ENCODE data around the gene VGLL2.

Gene VGLL2

DNA sequence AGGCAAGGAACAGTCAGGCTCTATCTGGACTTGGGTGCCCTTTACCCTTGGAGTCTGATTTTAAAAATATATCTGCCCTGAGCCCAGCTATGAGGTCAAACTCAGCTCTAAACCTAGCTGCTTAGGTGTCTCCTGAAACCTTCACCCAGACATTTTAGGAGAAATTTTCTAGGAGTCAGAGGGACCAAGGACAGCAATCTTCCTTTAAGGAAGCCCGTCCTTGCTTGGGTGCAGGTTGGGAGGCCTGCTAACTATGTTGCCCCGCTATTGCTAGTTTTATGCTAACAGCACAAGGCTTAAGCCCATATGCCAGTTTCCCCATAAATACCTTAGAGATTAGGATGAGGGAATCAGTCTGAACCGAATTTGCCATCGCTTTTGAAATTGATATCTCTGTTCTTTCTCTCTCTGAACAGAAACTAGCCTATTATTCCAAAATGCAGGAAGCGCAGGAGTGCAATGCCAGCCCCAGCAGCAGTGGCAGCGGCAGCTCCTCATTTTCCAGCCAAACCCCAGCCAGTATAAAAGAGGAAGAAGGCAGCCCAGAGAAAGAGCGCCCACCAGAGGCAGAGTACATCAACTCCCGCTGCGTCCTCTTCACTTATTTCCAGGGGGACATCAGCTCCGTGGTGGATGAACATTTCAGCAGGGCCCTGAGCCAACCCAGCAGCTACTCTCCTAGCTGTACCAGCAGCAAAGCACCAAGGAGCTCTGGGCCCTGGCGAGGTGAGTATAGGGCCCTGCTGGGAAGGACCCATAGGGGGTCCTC is 2.6 kb downstream of the VGLL2 start:
- in situ Hi-C loops (cut with HindIII; ENCODE audit: low sequenced_read_pairs), result no loop called here

DNA sequence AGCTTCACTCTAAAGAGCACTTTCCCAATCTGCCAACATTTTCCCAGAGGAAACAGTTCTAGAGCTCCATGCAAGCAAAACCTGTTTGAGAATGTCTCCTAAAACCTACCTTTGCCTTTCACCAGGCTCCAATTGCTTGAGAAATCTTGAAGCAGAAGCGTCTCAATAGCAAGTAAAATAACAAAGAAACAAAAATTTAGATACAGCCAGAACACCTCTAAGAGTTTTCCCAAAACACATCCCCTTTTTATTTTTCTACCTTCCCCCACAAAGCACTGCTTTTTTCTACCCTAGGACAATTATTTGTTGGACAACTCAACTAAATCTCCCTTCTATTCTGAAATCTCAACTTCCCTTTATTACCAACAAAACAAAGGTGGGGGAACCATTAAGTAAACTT is 3.6 kb downstream of the VGLL2 start:
- in situ Hi-C loops (cut with HindIII; ENCODE audit: low sequenced_read_pairs), result no loop called here

DNA sequence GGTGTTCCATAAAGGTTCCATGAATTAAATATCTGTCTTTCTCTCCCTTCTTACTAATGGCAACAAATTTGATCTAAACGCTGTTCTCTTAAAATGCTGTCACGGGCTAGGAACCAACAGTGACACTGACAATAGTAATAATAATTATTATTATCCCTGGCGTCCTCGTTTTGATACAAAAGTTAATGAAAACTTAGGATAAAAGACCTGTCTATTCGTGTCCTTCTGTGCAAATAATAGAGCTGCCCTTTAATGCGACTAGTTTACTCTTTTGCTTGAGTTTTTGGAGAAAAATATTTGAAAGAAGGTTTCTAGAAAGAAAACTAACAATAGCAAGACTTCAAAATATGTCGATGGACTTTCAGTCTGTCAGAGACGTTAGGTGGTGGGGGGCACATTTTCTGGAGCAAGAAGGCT is 4.3 kb downstream of the VGLL2 start:
- in situ Hi-C loops (cut with HindIII; ENCODE audit: low sequenced_read_pairs), result no loop called here

DNA sequence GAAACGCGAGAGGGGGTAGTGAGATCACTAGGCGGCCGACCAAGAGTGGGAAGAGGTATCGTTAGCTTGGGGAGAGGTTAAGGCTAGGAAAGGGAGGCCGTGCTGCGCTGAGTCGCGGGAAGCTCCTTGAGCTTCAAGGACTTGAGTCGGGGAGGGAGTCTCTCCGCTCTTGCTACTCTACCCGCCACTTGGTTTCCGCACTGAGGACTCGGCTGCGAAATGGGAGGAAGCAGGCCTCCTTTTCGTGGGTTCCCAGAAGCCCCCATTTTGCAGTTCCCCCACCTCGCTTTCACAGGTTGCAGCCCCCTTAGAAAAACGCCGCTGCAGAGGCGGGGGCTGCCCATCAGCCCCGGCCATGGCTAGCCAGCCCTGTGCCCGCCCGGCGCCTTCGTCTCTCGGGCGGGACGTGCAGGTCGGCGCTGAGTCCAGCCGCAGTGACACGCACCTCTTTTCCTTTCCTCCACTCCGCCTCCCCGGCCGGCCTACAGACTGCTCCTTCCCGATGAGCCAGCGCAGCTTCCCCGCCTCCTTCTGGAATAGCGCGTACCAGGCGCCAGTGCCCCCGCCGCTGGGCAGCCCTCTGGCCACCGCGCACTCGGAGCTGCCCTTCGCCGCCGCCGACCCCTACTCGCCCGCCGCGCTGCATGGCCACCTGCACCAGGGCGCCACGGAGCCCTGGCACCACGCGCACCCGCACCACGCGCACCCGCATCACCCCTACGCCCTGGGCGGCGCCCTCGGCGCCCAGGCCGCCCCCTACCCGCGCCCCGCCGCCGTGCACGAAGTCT is 4.9 kb downstream of the VGLL2 start:
- in situ Hi-C loops (cut with HindIII; ENCODE audit: low sequenced_read_pairs), result no loop called here

DNA sequence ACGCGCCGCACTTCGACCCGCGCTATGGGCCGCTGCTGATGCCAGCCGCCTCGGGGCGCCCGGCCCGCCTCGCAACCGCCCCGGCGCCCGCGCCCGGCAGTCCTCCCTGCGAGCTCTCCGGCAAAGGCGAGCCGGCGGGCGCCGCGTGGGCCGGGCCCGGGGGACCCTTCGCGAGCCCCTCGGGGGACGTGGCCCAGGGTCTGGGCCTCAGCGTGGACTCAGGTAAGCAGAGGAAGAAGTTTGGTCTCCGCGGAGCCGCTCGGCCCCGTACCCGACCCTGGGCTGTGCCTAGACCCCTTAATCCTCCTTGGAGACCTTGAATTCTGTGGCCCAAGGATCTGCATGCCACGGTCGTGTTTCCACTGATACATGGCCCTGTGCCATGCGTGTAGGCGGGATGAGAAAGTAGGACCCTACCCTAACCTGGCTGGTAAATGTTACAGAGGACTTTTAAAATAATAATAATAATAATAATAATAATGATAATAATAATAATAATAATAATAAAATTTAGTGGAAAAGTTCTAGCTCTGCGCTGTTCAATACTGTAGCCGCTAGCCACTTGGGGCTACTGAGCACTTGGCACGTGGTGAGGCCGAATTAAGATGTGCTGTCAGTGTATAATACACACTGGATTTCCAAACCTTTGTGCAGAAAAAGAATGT is 5.6 kb downstream of the VGLL2 start:
- in situ Hi-C loops (cut with HindIII; ENCODE audit: low sequenced_read_pairs), result no loop called here

DNA sequence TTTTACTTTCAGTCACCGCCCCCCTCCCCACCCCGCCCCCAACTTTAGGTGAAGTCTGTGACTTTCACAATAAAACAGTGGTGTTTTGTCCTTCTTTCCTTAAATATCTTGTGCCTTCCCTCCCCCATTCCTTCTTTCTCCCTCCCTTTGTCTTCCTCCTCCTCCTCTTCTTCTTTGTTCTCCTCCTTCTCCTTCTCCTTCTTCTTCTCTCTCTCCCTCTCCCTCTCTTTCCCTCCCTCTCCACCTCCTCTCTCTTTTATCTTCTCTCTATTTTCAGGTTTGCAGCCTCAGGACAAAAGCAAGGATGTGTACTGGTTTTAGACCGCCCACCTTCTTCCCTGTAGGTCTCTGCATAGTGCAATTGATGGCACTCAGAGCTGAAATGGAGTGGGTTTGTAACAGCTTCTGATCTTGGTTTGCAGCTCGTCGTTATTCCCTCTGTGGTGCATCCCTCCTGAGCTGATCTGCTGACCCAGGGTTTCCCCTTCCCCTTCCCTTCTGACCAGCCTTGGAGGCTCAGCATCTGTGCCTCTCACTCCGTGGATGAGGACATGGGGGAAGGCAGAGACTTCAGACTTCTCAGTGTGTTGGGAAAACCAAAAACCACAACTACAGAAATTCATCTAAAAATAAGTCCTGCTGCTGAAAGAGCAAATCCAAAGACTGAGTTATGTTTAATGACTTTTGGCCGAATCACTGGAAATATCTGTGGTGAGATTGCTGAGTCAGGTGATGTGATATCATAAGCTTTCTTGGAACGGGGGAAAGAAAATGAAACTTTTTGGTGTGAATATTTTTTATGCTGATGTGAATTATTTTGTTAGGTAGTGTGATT is 6.9 kb downstream of the VGLL2 start:
- in situ Hi-C loops (cut with HindIII; ENCODE audit: low sequenced_read_pairs), result no loop called here

DNA sequence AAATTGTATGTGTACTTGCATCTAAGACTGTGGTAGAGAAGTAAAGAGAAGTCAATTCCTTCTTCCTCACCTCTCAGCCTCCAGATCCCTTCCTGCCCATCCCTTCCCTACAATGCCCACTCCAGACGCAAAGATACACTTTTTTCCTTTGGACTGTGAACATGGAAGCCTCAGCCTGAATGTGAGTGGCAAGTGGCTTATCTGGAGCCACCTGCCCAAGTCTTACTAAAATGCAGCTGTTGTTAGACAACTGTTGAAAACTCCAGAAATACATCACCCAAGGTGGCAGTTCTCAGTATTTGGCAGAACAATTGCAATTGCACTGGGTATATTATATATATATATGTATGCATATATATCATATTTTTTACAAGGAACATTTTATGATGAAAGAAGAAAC is 7.5 kb downstream of the VGLL2 start:
- in situ Hi-C loops (cut with HindIII; ENCODE audit: low sequenced_read_pairs), result no loop called here

DNA sequence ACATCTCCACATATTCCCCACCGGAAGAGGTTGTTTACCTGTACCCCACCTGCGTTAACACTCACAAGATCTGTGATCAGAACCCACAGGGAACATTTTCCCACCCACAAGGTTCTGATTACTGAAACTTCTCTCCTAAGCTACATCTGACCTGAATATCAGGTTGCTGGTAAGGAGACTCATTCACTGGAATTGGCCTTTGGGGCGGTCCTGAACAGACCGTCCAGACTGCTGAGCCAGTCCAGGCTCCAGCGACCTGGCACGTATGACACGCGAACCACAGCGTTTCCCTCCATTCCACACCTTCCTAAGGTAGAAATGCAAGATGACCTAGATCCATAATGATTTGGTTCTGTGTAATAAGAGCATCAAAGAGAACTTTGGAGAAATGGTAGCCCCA is 9.8 kb downstream of the VGLL2 start:
- in situ Hi-C loops (cut with HindIII; ENCODE audit: low sequenced_read_pairs), result no loop called here

DNA sequence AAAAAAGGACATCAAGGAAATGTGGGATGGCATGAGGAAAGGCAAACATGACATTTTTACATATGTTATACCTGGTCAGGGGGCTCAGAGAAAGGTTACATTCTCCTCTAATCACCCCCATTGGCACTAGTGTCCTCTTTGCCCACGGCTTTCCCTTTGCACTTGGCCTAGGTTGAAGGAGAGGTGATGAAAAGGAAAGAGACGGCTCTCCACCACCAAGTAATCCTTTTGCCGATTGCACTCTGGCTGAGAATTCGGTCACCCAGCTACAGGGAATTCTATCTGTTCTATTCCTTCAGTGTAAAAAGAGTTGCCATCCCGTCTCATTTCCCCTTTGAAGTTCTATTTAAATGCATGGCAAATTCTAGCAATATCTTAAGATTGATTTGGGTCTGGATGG is 10.4 kb downstream of the VGLL2 start:
- in situ Hi-C loops (cut with HindIII; ENCODE audit: low sequenced_read_pairs), result no loop called here

DNA sequence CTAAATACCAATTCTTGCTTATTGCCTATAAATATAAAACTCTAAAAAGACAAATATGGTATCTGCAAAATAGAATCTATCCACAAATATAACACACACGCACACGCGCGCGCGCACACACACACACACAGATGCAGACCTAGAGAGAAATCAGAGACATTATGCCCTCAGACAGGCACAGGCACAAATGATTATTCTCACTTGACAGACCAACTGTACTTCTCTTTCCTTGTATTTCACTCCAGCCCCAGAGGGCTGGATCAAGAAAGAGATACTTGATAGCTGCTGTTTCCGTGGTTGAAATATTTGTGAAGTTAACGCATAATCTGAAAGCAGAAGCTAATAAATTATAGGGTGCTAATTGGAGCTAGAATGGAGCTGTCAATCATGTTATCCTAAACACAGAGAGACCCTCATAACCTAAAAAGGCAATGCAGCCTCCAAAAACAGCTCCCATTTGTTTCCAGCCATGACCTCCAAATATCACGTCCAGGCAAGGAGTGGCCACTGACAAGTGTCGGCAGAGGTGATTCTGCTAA is 11.5 kb downstream of the VGLL2 start:
- in situ Hi-C loops (cut with HindIII; ENCODE audit: low sequenced_read_pairs), result no loop called here

DNA sequence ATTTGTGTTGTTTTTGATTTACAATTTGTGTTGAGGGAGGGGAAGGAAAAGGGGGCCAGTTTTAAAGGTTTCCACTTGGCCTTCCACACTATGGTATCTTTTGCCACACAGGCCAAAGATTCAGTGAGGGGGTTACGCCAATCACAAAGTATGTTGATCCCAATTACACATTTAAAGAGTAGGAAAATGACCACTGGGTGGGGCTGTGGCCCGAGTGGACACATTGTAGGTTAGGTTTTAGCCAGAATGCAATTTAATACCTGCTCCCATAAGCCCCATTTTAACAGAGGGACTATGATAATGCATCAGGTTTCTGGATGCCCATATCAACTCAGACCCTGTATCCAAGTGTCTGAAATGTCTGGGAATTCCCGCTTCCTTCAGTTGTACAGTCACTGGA is 15.6 kb downstream of the VGLL2 start:
- in situ Hi-C loops (cut with HindIII; ENCODE audit: low sequenced_read_pairs), result no loop called here

DNA sequence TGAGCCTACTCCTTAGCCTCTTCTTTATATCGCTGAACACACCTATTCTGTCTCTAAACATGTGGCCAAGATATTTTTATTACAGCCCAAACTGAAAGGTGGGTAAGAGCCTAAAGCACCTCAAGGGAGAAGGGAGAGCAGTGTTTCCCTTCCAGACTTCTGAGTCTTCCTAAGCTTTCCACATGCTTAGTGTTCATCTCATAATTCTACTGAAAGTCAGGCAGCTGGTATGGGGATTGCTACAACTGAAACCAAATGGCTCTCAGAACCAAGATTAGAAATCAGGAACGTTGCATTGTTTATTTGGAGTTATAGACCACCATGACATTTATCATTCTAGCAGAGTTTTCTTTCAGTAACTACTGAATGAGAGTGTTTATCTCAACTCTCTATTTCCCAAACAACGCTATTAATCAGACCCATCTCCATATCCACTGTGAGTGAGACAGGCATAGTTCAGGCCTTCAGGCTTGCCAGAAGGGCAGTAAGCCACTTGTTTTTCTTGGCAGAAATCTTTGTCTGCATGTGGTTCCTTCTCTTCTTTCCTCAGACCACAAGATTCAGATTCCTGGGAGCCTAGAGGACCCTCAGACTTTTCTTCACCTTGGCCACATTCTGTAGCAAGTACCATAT is 22.8 kb downstream of the VGLL2 start:
- in situ Hi-C loops (cut with HindIII; ENCODE audit: low sequenced_read_pairs), result no loop called here

DNA sequence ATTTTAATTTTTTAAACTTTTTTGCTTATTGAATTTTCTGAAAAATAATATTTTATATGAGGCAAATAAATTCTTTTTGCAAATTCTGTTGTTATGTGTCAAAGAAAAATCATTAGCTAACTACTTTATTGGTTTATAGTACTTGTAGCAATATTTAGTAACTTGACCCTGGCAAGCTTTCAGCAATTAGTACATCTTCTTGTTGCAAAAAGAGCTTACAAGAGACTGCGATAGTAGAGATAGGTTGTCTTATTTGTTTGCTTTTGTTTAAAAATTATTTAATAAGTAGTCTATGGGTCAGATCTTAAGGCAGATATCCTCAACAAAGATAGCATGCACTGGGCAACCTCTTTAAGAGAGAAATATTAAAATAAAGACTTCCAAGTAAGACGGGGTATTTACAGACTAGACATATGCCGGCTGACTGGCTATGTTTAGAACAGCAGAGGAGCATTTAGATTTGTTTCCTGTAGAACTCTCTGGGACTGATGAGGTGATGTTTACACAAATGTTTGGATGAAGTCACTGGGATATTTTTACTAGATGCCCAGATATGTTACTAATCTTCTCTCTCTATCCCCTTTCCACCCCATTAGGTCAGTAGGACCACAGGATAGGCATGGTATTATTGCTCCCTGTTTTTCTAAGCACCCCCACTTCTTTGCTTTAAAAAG is 25.0 kb downstream of the VGLL2 start:
- in situ Hi-C loops (cut with HindIII; ENCODE audit: low sequenced_read_pairs), result no loop called here

DNA sequence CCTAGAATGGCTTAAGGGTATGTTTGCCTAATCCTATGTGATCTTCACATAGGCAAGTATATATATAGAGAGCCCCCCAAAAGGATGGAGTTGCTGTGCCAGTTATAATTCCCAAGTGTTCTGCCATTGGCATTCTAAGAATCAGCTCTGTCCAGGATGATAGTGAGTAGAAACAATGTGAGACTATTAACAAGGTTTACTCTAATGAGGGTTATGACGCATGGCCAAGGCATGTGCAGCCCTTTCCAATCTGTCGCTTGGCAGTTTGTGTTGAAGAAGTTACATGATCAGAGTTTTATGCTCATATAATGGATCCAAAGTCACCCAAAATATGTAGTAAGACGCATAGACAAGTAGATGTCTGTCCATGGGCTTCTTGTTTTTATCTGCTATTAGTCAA is 33.6 kb downstream of the VGLL2 start:
- in situ Hi-C loops (cut with HindIII; ENCODE audit: low sequenced_read_pairs), result no loop called here

DNA sequence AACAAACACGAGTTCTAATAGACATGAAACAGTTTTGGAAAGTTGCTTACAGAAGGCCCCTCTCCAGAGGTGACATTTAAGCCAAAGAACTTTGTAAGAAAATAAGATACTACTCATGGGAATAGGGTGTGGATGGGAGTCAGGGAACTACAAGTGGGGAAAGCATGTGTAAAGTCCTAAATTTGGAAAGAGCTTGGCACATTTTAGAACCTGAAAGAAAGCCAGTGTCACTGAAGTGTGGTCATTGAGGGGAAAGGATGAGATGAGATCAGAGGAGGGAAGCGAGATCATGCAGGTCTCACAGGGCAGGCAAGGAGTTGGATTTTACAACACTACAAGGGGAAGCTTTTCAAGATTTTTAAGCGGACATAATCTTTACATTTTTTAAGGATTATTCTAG is 38.0 kb downstream of the VGLL2 start:
- in situ Hi-C loops (cut with HindIII; ENCODE audit: low sequenced_read_pairs), result no loop called here

DNA sequence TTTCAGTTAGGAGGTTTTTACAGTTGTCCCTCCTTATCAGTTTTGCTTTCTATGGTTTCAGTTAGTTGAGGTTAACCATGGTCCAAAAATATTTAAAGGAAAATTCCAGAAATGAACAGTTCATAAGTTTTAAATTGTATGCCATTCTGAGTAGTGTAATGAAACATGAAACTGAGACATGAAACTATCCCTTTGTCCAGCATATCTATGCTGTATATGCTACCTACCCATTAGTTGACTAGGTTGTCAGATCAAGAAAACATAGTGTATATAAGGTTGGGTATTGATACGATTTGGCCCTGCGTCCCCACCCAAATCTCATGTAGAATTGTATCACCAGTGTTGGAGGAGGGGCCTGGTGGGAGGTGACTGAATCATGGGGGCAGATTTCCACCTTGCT is 39.1 kb downstream of the VGLL2 start:
- in situ Hi-C loops (cut with HindIII; ENCODE audit: low sequenced_read_pairs), result no loop called here

DNA sequence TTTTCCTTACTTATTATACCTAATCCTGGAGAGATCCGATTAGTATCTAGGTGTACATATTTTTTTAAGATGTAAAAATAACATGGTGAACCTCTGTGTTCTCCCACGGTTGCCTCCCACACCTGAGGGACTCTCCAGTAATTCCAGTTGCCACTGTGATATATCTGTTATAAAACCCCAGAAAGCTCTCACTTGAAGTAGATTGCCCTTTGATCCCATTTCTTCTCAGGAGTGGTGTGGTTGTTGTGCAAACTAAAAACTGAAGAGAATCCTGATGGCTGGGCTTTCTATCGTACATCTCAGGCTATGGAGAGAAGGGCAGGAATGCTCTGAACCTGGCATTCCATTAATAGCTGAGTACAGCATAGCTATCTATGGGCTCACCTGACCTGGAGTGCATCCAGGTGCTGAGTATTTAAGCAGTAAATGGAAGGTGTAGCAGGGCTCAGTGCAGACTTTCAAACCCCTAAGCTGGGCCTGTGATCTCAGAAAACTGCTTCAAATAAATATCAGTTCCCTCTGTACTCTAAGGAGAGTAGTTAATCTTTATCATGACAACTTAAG is 41.0 kb downstream of the VGLL2 start:
- in situ Hi-C loops (cut with HindIII; ENCODE audit: low sequenced_read_pairs), result no loop called here

DNA sequence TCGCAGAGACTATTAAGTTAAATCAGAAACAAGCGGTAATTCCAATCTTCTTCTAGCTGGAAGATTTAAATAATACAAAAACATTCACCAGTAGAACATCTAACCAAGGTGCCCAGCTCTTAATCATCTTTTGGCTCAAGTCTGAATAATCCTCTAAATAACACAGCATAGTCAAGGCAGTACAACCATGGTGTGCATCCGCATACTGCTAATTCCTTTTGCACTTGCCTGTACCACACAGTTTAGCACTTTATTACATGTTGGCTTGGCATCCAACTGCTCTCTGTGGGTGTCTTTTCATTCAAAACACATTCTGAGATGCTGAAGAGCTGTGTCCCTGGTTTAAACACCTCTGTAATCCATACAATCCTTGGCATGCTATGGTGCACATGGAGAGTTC is 42.3 kb downstream of the VGLL2 start:
- in situ Hi-C loops (cut with HindIII; ENCODE audit: low sequenced_read_pairs), result no loop called here

DNA sequence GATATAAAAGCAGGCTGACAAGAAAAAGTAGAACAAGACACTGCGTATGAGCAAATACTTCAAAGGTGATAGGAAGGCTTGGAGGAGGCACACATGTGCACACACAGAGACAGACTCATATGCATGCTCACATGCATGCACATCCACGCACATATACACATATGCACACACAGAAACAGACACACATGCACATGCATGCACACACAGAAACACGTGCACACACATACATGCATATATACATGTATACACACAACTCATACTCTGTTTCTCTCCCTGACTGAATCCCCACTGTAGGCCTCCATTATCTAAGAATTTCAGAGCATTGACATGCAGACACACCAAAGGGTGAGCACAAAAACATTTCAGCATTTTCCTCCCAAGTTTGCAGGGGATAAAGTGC is 43.7 kb downstream of the VGLL2 start:
- in situ Hi-C loops (cut with HindIII; ENCODE audit: low sequenced_read_pairs), result no loop called here
